ENCODE measurements around the gene C9orf78. TPM values are rescaled to one million over a fixed set of nuclear protein-coding genes. Genes with fewer than 3 reads are reported as not detected.

The C9orf78 gene
- total and polyA plus RNA-seq, 9 of the 15 experiments (the other 6 are each of a cell fraction or from before 2014, with no cell fraction given), result 94.6 to 266 (median 202) TPM

DNA sequence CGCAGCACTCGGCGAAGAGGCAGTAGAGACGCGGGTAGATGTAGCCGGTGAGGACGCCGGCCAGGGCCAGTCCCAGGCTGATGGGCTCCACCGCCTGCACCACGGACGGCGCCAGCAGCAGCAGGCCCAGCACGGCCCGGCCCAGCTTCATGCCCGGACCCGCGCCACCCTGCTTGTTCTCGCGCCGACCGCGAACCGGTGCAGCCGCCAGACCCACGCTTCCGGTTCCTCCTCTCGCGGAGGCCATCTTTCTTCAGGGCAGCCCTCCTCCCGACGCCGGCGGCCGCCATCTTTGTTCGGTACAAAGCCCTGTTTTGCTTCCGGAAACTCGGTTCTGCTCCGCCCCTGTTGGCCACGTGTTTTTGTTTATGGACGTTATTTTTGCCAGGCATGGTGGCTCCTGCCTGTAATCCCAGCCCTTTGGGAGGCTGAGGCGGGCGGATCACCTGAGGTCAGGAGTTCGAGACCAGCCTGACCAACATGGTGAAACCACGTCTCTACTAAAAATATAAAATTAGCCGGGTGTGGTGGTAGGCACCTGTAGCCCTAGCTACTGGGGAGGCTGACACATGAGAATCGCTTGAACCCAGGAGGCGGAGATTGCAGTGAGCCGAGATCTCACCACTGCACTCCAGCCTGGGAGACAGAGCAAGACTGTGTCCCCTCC, 11.0 kb downstream of the C9orf78 start, which contains the start of gene TOR1A (continued):
- TF ChIP-seq ZNF175 (CRISPR knock-in tag; IDR thresholded peaks at IDR 0.05; ENCODE audit: low read depth) (peak; percentile 93; the same call in 1 of the 2 replicates), ARID4B (CRISPR knock-in tag; IDR thresholded peaks at IDR 0.05) (peak; percentile 99), CEBPB (tag; IDR thresholded peaks at IDR 0.05) (peak; percentile 66), CBFA2T2 (conservative IDR thresholded peaks at IDR 0.05) (peak; percentile 48), ZBTB11 (CRISPR knock-in tag; IDR thresholded peaks at IDR 0.05) (peak in 2 of 3 experiments; percentile 74 to 77; a peak in 3 of 6 replicates), ZNF644 (tag; IDR thresholded peaks at IDR 0.05; ENCODE audit: low read depth) (peak; percentile 97), FOXP4 (CRISPR knock-in tag; IDR thresholded peaks at IDR 0.05; ENCODE audit: borderline replicate concordance) (peak; percentile 84), SRSF1 (IDR thresholded peaks at IDR 0.05; ENCODE audit: low read depth, low read length) (no peak), RBFOX2 (IDR thresholded peaks at IDR 0.05; ENCODE audit: low read depth, low read length) (peak; percentile 94), BCOR (IDR thresholded peaks at IDR 0.05) (peak; percentile 98), ZNF197 (CRISPR knock-in tag; IDR thresholded peaks at IDR 0.05; ENCODE audit: low read depth) (peak; percentile 99), ZNF140 (CRISPR knock-in tag; IDR thresholded peaks at IDR 0.05) (no peak)
- TF ChIP-seq, protein P1, sequence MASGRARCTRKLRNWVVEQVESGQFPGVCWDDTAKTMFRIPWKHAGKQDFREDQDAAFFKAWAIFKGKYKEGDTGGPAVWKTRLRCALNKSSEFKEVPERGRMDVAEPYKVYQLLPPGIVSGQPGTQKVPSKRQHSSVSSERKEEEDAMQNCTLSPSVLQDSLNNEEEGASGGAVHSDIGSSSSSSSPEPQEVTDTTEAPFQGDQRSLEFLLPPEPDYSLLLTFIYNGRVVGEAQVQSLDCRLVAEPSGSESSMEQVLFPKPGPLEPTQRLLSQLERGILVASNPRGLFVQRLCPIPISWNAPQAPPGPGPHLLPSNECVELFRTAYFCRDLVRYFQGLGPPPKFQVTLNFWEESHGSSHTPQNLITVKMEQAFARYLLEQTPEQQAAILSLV (tag; IDR thresholded peaks at IDR 0.05), result no peak
- TF ChIP-seq, protein P2, sequence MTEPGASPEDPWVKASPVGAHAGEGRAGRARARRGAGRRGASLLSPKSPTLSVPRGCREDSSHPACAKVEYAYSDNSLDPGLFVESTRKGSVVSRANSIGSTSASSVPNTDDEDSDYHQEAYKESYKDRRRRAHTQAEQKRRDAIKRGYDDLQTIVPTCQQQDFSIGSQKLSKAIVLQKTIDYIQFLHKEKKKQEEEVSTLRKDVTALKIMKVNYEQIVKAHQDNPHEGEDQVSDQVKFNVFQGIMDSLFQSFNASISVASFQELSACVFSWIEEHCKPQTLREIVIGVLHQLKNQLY (CRISPR knock-in tag; conservative IDR thresholded peaks at IDR 0.05), result peak in 1 of 2 experiments; percentile 74; a peak in 3 of 4 replicates
